Effector memory CD8-positive, alpha-beta T cell (primary cell): Measurements from ENCODE around the gene LIMD2.
A peak's percentile ranks its signal among the peaks of the same experiment; 100 is the strongest.

Experiments
- ATAC-seq: fragments of 150-1000 bp; cut with Tn5 transposase; replicated peaks from 2 replicates; pipeline ENCODE4 v1.10.0; 2021; ENCODE audit warnings: mild to moderate bottlenecking, moderate library complexity
- DNase-seq, 3 experiments: peaks; one replicate each; pipeline ENCODE4 v3.0.0; 2021
- H3K27ac Mint-ChIP-seq, 2 donors: one replicate each; pipeline ENCODE4 v1.8.0; 2022; ENCODE audit warnings: mild to moderate bottlenecking in 2 of 2, mixed read lengths in 2 of 2, moderate library complexity in 2 of 2
- H3K27me3 Mint-ChIP-seq, 2 donors: one replicate each; pipeline ENCODE4 v1.8.0; 2022; ENCODE audit warnings: mixed read lengths in 2 of 2
- H3K36me3 Mint-ChIP-seq: one replicate; pipeline ENCODE4 v1.8.0; 2022; ENCODE audit warnings: mild to moderate bottlenecking, moderate library complexity, mixed read lengths; ENCODE audit not compliant: insufficient read depth
- H3K4me1 Mint-ChIP-seq, 2 donors: one replicate each; pipeline ENCODE4 v1.8.0; 2022; ENCODE audit warnings: low read depth in 2 of 2, mixed read lengths in 2 of 2
- H3K4me3 Mint-ChIP-seq, 2 donors: one replicate each; pipeline ENCODE4 v1.8.0; 2022; ENCODE audit warnings: mild to moderate bottlenecking in 2 of 2, mixed read lengths in 2 of 2, moderate library complexity in 2 of 2
- H3K9me3 Mint-ChIP-seq, 2 donors: one replicate each; pipeline ENCODE4 v1.8.0; 2022; ENCODE audit warnings: mixed read lengths in 2 of 2

LIMD2 gene

DNA sequence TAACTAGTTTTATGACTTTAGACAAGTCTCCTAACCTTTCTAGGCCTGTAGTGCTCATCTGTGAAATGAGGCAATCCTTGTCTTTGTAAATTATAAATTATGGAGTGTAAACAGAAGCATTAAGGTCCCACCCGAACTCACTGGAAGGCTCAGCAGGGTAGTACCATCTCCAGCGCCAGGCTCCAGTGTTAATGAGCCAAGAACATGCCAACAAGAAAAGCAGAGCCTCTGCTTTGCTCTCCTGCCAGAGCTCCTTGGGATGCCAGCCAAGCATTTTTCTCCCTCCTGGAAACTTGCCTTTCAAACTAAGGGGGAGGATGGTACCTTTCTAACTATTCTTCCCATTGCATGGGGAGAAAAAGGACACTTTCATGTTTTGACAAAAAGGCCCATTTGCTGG is 14.9 kb downstream of the LIMD2 start:
- ATAC-seq (no peak), DNase-seq (no peak)
- no peaks in the 10 kb centered on the region for H3K27me3 Mint-ChIP-seq
- H3K4me3 Mint-ChIP-seq = no peak overlapping the region
- peaks cover 49% of the 10 kb centered on the region for H3K36me3 Mint-ChIP-seq
- H3K9me3 Mint-ChIP-seq = no peaks in the 10 kb centered on the region
- peaks cover 0 to 3% of the 10 kb centered on the region in 2 donors for H3K4me1 Mint-ChIP-seq
- H3K27ac Mint-ChIP-seq = no peak overlapping the region

DNA sequence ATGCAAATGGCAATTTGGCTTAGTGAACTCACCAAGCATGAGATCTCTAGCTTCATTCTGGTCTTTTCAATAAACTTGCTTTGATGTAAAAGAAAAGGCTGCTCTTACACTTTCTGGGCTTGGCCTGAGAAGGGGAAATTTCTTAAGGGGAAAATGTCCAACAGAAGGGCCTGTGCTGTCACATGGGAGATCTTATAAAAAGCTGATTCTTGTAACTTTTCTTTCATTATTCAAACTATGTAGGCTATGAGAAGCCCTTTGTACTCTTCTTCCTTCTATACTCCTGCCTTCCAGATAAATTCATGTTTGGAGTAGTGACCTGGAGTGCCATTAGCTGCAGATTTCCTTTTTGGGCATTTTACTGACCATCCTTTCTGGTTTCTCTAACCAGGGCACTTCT is 16.9 kb downstream of the LIMD2 start:
- H3K9me3 Mint-ChIP-seq = no peaks in the 10 kb centered on the region

DNA sequence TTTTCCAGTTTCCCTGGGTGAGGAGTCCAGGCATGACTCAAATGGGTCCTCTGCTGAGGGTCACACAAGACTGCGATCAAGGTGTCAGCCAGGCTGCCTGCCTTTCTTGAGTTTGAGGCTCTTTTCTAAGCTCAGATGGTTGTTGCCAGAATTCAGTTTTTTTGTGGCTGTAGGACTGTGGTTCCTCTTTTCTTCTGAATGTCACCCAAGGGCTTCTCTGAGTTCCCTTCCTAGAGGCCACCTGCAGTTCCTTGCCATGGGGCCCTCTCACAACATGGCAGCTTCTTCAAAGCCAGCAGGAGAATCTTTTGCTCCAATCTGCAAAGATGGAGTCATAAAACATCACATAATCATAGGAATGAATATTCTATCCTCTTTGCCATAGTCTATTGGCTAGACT is 17.5 kb downstream of the LIMD2 start:
- ATAC-seq (no peak), DNase-seq (no peak)
- Mint-ChIP-seq H3K27me3 (no peaks in the 10 kb centered on the region), H3K27ac (no peak overlapping the region), H3K4me1 (peaks cover 3 to 4% of the 10 kb centered on the region in 2 donors), H3K36me3 (peaks cover 59% of the 10 kb centered on the region), H3K4me3 (no peak overlapping the region), H3K9me3 (no peaks in the 10 kb centered on the region)

More for the DNA sequence above, 16.9 kb downstream of the LIMD2 start:
- H3K36me3 Mint-ChIP-seq = peaks cover 57% of the 10 kb centered on the region
- H3K27me3 Mint-ChIP-seq = no peaks in the 10 kb centered on the region
- H3K27ac Mint-ChIP-seq = peak overlapping the region in 1 of 2 donors; percentile 36
- H3K4me1 Mint-ChIP-seq = peaks cover 3 to 4% of the 10 kb centered on the region in 2 donors
- no peak for DNase-seq
- ATAC-seq = no peak
- H3K4me3 Mint-ChIP-seq = no peak overlapping the region

DNA sequence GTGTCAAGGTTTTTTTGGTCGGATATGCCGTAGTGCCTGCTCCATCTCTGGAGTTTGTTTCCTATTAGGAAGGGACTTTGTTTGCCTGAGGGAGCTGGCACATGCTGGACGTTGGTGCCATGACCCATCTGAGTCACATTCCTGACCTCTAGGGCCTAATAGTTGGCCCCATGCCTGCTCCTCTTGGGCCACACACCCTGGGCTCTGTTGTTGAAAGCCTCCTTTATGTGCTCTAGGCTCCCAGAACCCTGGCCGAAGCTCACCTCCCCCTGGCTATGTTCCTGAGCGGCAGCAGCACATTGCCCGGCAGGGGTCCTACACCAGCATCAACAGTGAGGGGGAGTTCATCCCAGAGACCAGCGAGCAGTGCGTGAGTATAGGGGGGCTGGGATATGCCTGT is 18.4 kb downstream of the LIMD2 start:
- H3K4me3 Mint-ChIP-seq = no peak overlapping the region
- H3K4me1 Mint-ChIP-seq = peaks cover 3 to 5% of the 10 kb centered on the region in 2 donors

DNA sequence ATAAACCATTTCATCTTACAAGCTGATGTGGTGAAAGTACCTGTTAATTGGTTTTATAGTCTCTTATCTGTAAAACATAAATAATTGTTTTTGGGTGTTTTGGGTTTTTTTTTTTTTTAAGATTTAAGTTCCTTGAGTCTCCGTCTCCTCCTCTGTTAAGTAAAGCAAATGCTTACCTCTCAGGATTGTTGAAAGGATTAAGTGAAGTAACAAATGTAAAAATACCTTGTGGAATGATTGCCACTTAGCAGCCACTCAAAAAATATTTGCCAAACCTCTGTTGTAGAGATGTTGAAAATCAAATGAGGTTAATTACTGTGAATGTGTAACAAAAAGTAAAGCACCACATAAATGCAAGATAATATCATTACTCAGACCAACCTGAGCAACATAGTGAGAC is 19.2 kb downstream of the LIMD2 start:
- Mint-ChIP-seq H3K27ac (peak overlapping the region; percentile 79 to 86), H3K4me1 (peaks cover 7 to 8% of the 10 kb centered on the region in 2 donors), H3K36me3 (peaks cover 54% of the 10 kb centered on the region), H3K4me3 (no peak overlapping the region), H3K9me3 (no peaks in the 10 kb centered on the region), H3K27me3 (no peaks in the 10 kb centered on the region)
- ATAC-seq (no peak), DNase-seq (no peak)

More for the DNA sequence above, 18.4 kb downstream of the LIMD2 start:
- H3K36me3 Mint-ChIP-seq = peaks cover 56% of the 10 kb centered on the region
- no peaks in the 10 kb centered on the region for H3K27me3 Mint-ChIP-seq
- H3K9me3 Mint-ChIP-seq = no peaks in the 10 kb centered on the region
- ATAC-seq (no peak), DNase-seq (no peak)
- H3K27ac Mint-ChIP-seq = peak overlapping the region; percentile 79 to 86

DNA sequence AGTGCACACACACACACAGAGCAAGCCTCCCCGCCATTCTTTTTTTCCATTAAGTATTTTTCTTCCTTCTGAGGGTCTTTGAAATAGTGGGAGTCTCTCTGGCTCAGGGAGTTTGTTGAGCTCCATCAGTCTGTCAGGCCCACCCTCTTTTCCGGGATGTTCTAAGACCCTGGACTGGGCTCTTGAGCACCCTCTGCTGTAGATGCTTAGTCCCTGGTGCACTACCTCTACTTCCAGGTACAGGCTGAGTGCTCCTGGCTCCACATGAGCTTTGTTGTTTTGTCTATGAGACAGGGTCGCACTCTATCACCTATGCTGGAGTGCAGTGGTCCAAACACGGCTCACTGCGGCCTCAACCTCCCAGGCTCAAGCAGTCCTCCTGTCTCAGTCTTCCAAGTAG is 20.7 kb downstream of the LIMD2 start:
- Mint-ChIP-seq H3K36me3 (peaks cover 52% of the 10 kb centered on the region), H3K27ac (peak overlapping the region; percentile 79 to 86), H3K4me3 (no peak overlapping the region), H3K9me3 (no peaks in the 10 kb centered on the region), H3K4me1 (peaks cover 10 to 11% of the 10 kb centered on the region in 2 donors), H3K27me3 (no peaks in the 10 kb centered on the region)
- ATAC-seq (no peak), DNase-seq (no peak)

DNA sequence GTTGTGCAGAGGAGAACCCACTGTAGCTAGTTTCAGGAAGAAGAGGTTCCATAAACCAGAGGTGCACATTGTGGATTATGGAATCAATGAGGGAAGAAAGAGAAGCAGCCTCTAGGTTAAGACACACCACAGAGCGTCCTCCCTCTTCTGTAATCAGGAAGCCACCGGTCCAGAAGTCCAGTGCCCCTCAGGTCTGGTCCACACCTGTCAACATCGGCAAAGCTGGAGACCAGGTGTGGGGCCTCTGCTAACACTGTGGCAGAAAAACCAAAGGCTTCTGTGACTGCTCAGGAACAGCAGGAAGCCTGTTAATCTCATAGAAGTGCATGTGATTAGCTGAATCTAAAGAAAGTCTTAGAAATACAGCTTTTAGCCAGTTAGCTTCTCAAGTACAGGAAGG is 23.3 kb downstream of the LIMD2 start:
- Mint-ChIP-seq H3K27me3 (no peaks in the 10 kb centered on the region), H3K9me3 (no peaks in the 10 kb centered on the region), H3K4me1 (peaks cover 10 to 11% of the 10 kb centered on the region in 2 donors), H3K4me3 (no peak overlapping the region), H3K27ac (peak overlapping the region; percentile 44 to 90), H3K36me3 (peaks cover 40% of the 10 kb centered on the region)
- ATAC-seq (no peak), DNase-seq (no peak)

DNA sequence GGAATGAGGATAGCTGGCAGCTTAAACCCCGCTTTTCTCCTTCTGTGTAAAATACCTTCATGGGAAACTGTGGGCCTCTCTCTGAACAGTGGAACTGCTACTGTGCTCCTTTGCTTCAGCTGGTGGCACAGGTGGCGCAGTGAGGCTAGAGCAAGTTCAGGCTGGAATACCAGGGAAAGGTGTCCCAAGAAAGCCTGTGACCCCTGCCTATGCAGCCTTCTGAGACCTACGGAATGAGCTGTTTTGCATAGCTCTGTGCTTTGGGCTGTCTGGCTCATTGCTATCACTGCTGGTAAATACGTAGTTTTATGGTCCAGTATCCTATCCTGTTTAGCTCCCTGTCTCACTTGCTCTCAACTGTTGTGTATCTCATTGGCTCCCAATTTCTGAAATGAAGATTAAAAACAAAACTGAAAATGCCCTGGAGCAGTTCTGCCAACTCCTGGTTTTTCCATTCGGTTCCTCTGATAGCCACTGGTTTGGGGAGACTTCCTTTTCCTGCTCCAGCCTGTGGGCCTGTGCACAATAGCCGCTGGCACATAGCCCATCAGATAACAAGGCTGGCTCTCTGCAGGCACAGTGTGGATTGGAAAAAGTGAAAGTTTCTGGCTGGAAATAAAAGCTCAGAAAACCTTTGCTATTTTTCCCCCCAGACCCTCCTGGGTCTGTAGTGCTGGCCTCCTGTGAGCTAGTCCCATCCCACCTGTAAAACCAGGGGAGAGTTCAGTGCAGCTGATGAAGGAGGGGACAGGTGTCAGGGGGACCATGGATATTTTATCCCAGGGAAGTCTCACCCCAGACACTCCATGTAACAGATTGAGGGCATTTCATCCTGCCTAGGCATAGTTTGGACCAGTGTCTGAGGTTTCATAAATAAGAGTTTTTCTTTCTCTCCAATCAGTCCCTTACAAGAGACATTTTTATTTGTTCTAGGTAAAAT is 24.0 kb downstream of the LIMD2 start:
- Mint-ChIP-seq H3K4me1 (peaks cover 7 to 13% of the 10 kb centered on the region in 2 donors), H3K4me3 (no peak overlapping the region), H3K36me3 (peaks cover 43% of the 10 kb centered on the region), H3K27me3 (no peaks in the 10 kb centered on the region), H3K9me3 (no peaks in the 10 kb centered on the region), H3K27ac (peak overlapping the region; percentile 44 to 90)
- DNase-seq = no peak
- ATAC-seq = no peak

DNA sequence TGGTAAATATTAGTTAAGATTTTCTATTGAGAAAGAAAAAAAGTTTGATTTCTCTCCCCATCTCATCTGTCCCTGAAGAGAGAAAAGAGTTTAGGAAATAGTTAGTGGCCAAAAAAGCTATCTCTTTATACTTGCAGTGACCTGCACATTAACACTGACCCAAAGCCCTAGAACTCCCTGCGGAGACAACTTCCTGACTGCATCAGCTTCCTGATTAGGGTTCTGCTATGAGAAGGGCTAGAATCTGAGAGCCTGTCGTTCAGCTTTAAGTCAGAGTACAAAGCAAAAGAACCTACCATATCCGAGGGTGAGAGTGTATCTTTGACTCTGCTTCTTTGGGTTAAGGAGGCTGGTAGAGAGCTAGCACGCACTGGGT is 24.7 kb downstream of the LIMD2 start:
- Mint-ChIP-seq H3K4me3 (no peak overlapping the region), H3K36me3 (peaks cover 37% of the 10 kb centered on the region), H3K9me3 (no peaks in the 10 kb centered on the region), H3K27ac (peak overlapping the region; percentile 19 to 86), H3K27me3 (no peaks in the 10 kb centered on the region), H3K4me1 (peaks cover 11 to 18% of the 10 kb centered on the region in 2 donors)
- ATAC-seq (no peak), DNase-seq (no peak)

DNA sequence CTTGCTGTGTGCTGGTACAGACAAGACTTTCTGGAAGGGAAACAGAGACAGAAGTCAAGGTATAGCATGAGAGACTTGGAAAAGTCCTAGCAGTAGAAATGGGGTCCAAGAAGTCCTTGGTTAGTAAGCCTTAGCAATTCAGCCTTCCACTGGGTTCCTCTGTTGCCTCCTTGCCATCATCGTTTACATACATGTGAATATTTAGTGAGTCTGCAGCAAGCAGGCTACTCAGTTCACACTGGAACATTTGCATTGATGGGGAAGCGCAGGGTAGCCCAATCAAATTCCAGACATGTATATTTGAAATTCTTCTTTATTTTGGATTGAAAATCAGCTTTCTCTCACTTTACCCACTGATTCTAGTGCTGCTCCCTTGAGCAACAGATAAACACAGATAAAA is 27.1 kb downstream of the LIMD2 start:
- DNase-seq (no peak), ATAC-seq (no peak)
- H3K9me3 Mint-ChIP-seq = no peaks in the 10 kb centered on the region
- H3K4me1 Mint-ChIP-seq = peaks cover 11 to 13% of the 10 kb centered on the region in 2 donors
- H3K36me3 Mint-ChIP-seq = peaks cover 40% of the 10 kb centered on the region
- peak overlapping the region in 1 of 2 donors; percentile 12 for H3K27ac Mint-ChIP-seq
- no peak overlapping the region for H3K4me3 Mint-ChIP-seq
- H3K27me3 Mint-ChIP-seq = no peaks in the 10 kb centered on the region

DNA sequence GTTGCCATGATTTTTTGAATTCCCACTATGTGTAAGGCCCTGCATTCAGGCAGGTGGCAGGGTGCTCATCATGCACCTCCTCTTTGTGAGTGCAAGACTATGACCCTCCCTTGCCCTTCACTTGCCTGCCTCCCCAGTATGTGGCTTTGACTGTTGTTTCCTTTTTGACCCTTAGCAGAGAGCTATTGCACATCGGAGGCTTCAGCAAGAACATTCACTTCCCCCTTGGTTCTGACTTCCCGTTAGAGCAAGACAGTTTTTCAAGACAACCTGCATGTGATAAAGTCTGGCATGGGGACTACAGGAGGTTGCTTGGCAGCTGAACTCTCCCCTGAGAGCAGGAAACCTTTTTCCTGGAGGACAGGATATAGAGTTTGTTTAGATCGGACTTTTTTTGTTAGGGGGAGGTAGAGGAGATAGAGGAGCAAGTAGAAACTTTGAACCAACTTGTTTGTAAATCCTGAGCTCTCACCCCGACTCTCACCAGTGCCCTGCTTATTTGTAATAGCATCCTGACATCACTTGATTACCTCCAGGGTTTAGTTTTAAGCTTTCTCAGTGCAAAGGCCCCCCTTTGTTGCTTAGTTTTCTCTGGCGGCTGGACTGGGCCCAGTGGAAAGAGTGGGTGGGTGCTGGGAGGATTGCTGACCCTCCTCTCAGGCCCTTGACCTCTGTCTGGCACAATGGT is 34.3 kb downstream of the LIMD2 start:
- H3K36me3 Mint-ChIP-seq = peaks cover 65% of the 10 kb centered on the region
- no peak for DNase-seq

DNA sequence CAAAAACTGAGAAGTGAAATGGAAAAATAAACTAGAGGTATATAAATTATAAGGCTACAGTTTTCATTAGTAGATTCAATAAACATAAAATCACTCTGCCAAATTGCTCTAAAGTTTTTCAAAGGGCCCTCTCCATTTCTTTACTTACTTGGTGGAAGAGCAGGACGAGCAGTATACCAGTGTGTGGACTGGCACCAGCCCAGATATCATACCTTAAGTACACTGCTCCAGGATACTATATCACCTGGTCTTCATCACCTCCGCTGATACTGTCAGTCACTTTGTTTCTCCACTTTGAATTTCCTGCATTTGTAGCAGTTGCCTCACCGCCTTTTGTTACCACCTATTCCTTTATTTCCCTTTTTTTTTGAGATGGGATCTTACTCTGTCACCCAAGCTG is 40.1 kb downstream of the LIMD2 start:
- H3K4me1 Mint-ChIP-seq = peaks cover 3 to 7% of the 10 kb centered on the region in 2 donors
- H3K27me3 Mint-ChIP-seq = no peaks in the 10 kb centered on the region
- DNase-seq = no peak
- H3K4me3 Mint-ChIP-seq = no peak overlapping the region
- no peaks in the 10 kb centered on the region for H3K9me3 Mint-ChIP-seq
- peaks cover 68% of the 10 kb centered on the region for H3K36me3 Mint-ChIP-seq
- no peak for ATAC-seq
- no peak overlapping the region for H3K27ac Mint-ChIP-seq

More for the DNA sequence above, 34.3 kb downstream of the LIMD2 start:
- H3K9me3 Mint-ChIP-seq = no peaks in the 10 kb centered on the region
- peak; percentile 29 for ATAC-seq
- no peak overlapping the region for H3K4me3 Mint-ChIP-seq
- no peaks in the 10 kb centered on the region for H3K27me3 Mint-ChIP-seq
- H3K4me1 Mint-ChIP-seq = peaks cover 7 to 9% of the 10 kb centered on the region in 2 donors
- peak overlapping the region in 1 of 2 donors; percentile 11 for H3K27ac Mint-ChIP-seq

DNA sequence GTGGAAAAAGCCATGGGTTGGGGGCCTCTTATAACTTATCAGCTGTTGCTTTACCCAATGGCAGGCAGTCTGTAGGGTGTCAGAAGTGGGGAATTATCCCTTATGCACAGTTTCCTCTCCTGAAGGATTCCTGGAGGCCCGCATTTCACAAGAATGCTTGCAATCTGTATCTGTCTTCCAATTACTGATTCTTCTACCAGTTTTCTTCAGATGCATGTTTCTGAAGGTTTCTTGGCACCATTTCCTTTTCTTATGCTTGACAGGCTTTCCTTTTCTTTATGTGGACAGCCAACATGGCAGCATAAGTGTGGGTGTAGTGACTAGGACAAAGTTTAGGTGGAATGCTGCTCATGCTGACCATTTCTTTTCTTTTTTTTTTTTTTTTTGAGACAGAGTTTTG is 41.6 kb downstream of the LIMD2 start:
- Mint-ChIP-seq H3K4me1 (peaks cover 0 to 3% of the 10 kb centered on the region in 2 donors), H3K36me3 (peaks cover 75% of the 10 kb centered on the region), H3K27me3 (no peaks in the 10 kb centered on the region), H3K4me3 (no peak overlapping the region), H3K27ac (no peak overlapping the region), H3K9me3 (no peaks in the 10 kb centered on the region)
- DNase-seq (no peak), ATAC-seq (no peak)

DNA sequence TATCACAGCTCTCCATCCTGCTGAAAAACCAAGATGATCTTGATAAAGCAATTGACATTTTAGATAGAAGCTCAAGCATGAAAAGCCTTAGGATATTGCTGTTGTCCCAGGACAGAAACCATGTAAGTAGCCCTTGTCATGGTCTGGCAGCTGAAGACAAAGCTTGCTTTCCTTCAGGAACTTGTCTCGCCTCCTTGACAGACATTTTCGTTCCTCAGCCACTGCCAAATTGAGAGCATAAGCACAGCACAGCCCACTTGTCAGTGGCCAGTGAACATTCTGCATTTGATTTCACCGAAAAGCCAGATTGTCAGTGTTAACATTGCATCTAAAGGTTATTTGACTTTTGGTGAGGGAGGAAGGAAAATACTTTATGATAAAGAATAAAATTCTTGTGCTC is 42.1 kb downstream of the LIMD2 start:
- H3K9me3 Mint-ChIP-seq = no peaks in the 10 kb centered on the region
- H3K27me3 Mint-ChIP-seq = no peaks in the 10 kb centered on the region
- peaks cover 0 to 3% of the 10 kb centered on the region in 2 donors for H3K4me1 Mint-ChIP-seq
- ATAC-seq = no peak
- DNase-seq = no peak
- peaks cover 77% of the 10 kb centered on the region for H3K36me3 Mint-ChIP-seq
- no peak overlapping the region for H3K4me3 Mint-ChIP-seq
- H3K27ac Mint-ChIP-seq = peak overlapping the region in 1 of 2 donors; percentile 3
